D721Med (cell line): ENCODE data around the gene GNGT1.

Experiments used
- DNase-seq: peaks from one replicate; pipeline ENCODE4 v3.0.0; 2011; ENCODE audit warnings: low spot score; ENCODE audit not compliant: insufficient read length
- FAIRE-seq: peaks from 2 replicates; lab custom pipeline; 2011; peaks lifted over from hg19 to GRCh38; lab: Jason Lieb, UNC
- TF ChIP-seq, protein P1 (sequence below): IDR thresholded peaks from 2 replicates; pipeline ENCODE4 v1.5.1; 2012; ENCODE audit warnings: mild to moderate bottlenecking, control low read depth; ENCODE audit not compliant: insufficient read depth; ENCODE audit errors: missing control alignments

GNGT1 gene

DNA sequence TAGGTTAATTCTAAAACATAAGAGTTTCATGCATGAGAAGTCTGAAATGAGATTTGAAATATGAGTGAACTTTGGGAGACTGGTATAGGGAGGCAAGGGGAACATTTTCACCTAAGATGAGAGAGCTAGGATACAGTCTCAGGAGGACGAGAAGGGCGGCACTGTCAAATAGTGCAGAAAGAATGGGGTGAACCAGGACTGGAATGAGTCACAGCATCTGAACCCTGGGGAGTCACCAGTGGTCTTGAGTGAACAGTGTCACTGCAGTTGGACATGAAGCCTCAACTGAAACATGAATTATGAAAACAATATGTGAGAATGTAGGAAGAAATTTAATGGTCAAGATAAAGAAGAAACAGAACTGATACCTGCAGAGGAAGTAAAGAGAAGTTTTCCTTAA, 48.9 kb downstream of the GNGT1 start:
- DNase-seq, result no peak
- no peak for FAIRE-seq
- TF ChIP-seq, protein P1, sequence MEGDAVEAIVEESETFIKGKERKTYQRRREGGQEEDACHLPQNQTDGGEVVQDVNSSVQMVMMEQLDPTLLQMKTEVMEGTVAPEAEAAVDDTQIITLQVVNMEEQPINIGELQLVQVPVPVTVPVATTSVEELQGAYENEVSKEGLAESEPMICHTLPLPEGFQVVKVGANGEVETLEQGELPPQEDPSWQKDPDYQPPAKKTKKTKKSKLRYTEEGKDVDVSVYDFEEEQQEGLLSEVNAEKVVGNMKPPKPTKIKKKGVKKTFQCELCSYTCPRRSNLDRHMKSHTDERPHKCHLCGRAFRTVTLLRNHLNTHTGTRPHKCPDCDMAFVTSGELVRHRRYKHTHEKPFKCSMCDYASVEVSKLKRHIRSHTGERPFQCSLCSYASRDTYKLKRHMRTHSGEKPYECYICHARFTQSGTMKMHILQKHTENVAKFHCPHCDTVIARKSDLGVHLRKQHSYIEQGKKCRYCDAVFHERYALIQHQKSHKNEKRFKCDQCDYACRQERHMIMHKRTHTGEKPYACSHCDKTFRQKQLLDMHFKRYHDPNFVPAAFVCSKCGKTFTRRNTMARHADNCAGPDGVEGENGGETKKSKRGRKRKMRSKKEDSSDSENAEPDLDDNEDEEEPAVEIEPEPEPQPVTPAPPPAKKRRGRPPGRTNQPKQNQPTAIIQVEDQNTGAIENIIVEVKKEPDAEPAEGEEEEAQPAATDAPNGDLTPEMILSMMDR, result no peak

- TF ChIP-seq, protein P1, result no peak
- DNase-seq (no peak), FAIRE-seq (no peak)
These were observed 51.4 kb downstream of the GNGT1 start for GRCh38 chr7:93957767-93958166.

DNA sequence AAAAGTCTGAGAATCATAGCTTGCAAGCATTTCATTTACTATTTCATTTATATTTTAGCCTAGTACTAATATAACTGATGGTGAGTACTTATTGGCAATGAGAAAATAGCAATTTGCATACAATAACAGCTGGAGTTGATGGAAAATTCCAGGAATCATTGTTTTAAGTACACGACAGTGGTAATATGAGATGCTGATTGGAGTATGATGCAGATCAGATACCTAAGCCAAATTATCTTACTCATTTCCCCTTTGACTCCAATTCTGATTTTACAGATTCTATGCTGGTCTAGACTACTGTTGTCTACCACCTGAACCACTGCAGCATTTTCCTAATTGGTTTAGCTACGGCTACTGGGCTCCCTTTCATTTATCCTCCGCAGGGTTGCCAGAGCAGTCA, 51.8 kb downstream of the GNGT1 start:
- DNase-seq, result no peak
- no peak for FAIRE-seq
- TF ChIP-seq, protein P1, result no peak

DNA sequence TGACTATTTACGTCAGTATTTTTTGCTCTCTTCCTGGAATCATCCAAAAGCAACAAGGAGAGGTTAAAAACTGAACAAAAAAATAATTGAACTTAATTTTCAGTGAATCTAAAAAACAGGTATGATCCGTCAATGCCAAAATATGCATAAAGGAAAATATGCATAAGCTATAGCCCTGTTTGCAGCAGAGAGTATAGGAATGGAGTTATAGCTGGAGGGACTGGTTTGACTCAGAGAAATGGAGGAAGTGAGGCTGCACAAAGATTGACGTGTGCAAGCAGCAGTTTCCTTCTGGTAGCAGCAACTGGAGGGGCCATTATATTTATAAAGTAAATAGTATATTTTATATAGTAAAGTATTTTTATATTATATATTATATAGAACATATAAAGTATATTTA, 52.3 kb downstream of the GNGT1 start:
- no peak for FAIRE-seq
- TF ChIP-seq, protein P1, result no peak
- no peak for DNase-seq
